ENCODE data around the gene NACAD.
"Not testable (repeated sequence)": the region's sequence is repeated elsewhere in the genome, so short reads cannot be mapped to it uniquely, and the experiment has no call there.

NACAD gene

GRCh38 chr7:45116048-45116447 is 27.3 kb upstream of the NACAD start:
- no peak for TF ChIP-seq CTCF (conservative IDR thresholded peaks at IDR 0.05; ENCODE audit: low read depth, low read length)
- H3K4me3 ChIP-seq (ENCODE audit: low read length), result no peak overlapping the region
- DNase-seq (ENCODE audit: low read depth), result no peak

- DNase-seq (ENCODE audit: low read depth), result no peak
- no peak overlapping the region for H3K4me3 ChIP-seq (ENCODE audit: low read length)
- TF ChIP-seq CTCF (conservative IDR thresholded peaks at IDR 0.05; ENCODE audit: low read depth, low read length), result no peak
These were observed 26.2 kb upstream of the NACAD start for GRCh38 chr7:45114926-45115325.

GRCh38 chr7:45114257-45114656 is 25.5 kb upstream of the NACAD start:
- not testable (repeated sequence) for H3K4me3 ChIP-seq (ENCODE audit: low read length); DNase-seq (ENCODE audit: low read depth)

- no peak overlapping the region for H3K4me3 ChIP-seq (ENCODE audit: low read length)
- DNase-seq (ENCODE audit: low read depth), result no peak
- no peak for TF ChIP-seq CTCF (conservative IDR thresholded peaks at IDR 0.05; ENCODE audit: low read depth, low read length)
These were observed 23.9 kb upstream of the NACAD start for GRCh38 chr7:45112648-45113047.

GRCh38 chr7:45111298-45112223 is 22.8 kb upstream of the NACAD start, which contains the start of gene TBRG4:
Gene TBRG4, minus strand, starts transcription at chr7:45111697. Its CDS starts 2,460 bp downstream, at chr7:45109237.
- DNase-seq (ENCODE audit: low read depth), result peak; percentile 71
- peak; percentile 51 for TF ChIP-seq CTCF (conservative IDR thresholded peaks at IDR 0.05; ENCODE audit: low read depth, low read length)
- H3K4me3 ChIP-seq (ENCODE audit: low read length), result peak within 1 kb of the TSS; percentile 91

- no peak for TF ChIP-seq CTCF (conservative IDR thresholded peaks at IDR 0.05; ENCODE audit: low read depth, low read length)
- H3K4me3 ChIP-seq (ENCODE audit: low read length), result no peak overlapping the region
- no peak for DNase-seq (ENCODE audit: low read depth)
These were observed 20.1 kb upstream of the NACAD start for GRCh38 chr7:45108863-45109262.

GRCh38 chr7:45107356-45107755 is 18.6 kb upstream of the NACAD start:
- no peak for TF ChIP-seq CTCF (conservative IDR thresholded peaks at IDR 0.05; ENCODE audit: low read depth, low read length)
- no peak for DNase-seq (ENCODE audit: low read depth)
- no peak overlapping the region for H3K4me3 ChIP-seq (ENCODE audit: low read length)

All from retinal pigment epithelial cell (primary cell).